PC-3 (cell line): ENCODE results near the gene NR4A3.

Experiments
- EZH2 ChIP-seq: fragments of 300-600 bp; sonication (generic); IDR thresholded peaks from one replicate; pipeline ENCODE4 v1.6.1; 2017; ENCODE audit warnings: antibody characterized with exemption, mild to moderate bottlenecking, low read length; ENCODE audit not compliant: unreplicated experiment
- TF ChIP-seq, protein P1 (sequence below): fragments of 300-600 bp; sonication (generic); conservative IDR thresholded peaks from 2 replicates; pipeline ENCODE4 v1.5.1; 2017; ENCODE audit warnings: antibody characterized with exemption, low read depth, mild to moderate bottlenecking, low read length

DNA sequence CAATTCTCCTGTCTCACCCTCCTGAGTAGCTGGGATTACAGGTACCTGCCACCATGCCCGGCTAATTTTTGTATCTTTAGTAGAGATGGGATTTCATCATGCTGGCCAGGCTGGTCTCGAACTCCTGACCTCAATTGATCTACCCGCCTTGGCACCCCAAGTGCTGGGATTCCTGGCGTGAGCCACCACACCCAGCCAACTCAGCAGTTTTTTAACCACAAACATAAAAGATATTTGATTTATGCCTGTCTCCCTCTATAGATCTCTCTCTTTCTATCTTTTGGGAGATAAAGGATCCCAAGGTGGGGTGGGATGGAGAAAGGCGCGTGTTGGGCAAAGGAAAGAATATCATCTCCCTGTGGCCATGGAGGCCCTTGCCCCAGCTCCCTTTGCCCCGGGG is 26.8 kb downstream of the NR4A3 start:
- TF ChIP-seq, protein P1, sequence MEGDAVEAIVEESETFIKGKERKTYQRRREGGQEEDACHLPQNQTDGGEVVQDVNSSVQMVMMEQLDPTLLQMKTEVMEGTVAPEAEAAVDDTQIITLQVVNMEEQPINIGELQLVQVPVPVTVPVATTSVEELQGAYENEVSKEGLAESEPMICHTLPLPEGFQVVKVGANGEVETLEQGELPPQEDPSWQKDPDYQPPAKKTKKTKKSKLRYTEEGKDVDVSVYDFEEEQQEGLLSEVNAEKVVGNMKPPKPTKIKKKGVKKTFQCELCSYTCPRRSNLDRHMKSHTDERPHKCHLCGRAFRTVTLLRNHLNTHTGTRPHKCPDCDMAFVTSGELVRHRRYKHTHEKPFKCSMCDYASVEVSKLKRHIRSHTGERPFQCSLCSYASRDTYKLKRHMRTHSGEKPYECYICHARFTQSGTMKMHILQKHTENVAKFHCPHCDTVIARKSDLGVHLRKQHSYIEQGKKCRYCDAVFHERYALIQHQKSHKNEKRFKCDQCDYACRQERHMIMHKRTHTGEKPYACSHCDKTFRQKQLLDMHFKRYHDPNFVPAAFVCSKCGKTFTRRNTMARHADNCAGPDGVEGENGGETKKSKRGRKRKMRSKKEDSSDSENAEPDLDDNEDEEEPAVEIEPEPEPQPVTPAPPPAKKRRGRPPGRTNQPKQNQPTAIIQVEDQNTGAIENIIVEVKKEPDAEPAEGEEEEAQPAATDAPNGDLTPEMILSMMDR, result no peak
- no peak for TF ChIP-seq EZH2
